Muscle of leg (tissue), 11 donors: ENCODE measurements around the gene AIP. TPM values are rescaled to one million over a fixed set of nuclear protein-coding genes. Genes with fewer than 3 reads are reported as not detected.

Experiments used
- DNase-seq: peaks from one replicate; pipeline ENCODE4 v3.0.0; 2013
- H3K27ac ChIP-seq: one replicate; pipeline ENCODE4 v1.5.1; 2013; ENCODE audit warnings: mild to moderate bottlenecking, low read length, control low read depth
- H3K27me3 ChIP-seq: one replicate; pipeline ENCODE4 v1.6.1; 2013; ENCODE audit warnings: low read length; ENCODE audit not compliant: control insufficient read depth, insufficient read depth
- H3K36me3 ChIP-seq: one replicate; pipeline ENCODE4 v1.6.1; 2013; ENCODE audit warnings: low read length; ENCODE audit not compliant: control insufficient read depth, insufficient read depth
- H3K4me1 ChIP-seq: one replicate; pipeline ENCODE4 v1.6.1; 2013; ENCODE audit warnings: low read length; ENCODE audit not compliant: control insufficient read depth, insufficient read depth
- H3K4me3 ChIP-seq: one replicate; pipeline ENCODE4 v1.5.1; 2013; ENCODE audit warnings: low read length, control low read depth
- H3K9me3 ChIP-seq: replicated peaks from 2 replicates; pipeline ENCODE4 v1.6.1; 2013; ENCODE audit warnings: low read depth, low read length; ENCODE audit not compliant: control insufficient read depth
- WGBS: methylation state at CpG from one replicate; pipeline ENCODE4 v1.1.5; 2013; ENCODE audit warnings: missing lambda C conversion rate; ENCODE audit not compliant: insufficient coverage; 5-methylcytosine and 5-hydroxymethylcytosine counted together
- polyA plus RNA-seq, 8 donors: library from polyadenylated mRNA; unstranded; fragments of 120-200 nt; gene quantifications; one replicate each; pipeline versions ENCODE4 v1.2.1 to v1.2.3, GENCODE V29; 2013; ENCODE audit warnings: inconsistent platforms in 1 of 8, low replicate concordance in 1 of 8; ENCODE audit not compliant: insufficient read length in 8 of 8, insufficient read depth in 1 of 8
- total RNA-seq: library from RNA; stranded (reverse); fragments of 120-200 nt; gene quantifications from one replicate; pipeline ENCODE4 v1.2.4, GENCODE V29; 2013

AIP gene
- total and polyA plus RNA-seq, 9 donors = 41.2 to 60.3 (median 52.8) TPM

DNA sequence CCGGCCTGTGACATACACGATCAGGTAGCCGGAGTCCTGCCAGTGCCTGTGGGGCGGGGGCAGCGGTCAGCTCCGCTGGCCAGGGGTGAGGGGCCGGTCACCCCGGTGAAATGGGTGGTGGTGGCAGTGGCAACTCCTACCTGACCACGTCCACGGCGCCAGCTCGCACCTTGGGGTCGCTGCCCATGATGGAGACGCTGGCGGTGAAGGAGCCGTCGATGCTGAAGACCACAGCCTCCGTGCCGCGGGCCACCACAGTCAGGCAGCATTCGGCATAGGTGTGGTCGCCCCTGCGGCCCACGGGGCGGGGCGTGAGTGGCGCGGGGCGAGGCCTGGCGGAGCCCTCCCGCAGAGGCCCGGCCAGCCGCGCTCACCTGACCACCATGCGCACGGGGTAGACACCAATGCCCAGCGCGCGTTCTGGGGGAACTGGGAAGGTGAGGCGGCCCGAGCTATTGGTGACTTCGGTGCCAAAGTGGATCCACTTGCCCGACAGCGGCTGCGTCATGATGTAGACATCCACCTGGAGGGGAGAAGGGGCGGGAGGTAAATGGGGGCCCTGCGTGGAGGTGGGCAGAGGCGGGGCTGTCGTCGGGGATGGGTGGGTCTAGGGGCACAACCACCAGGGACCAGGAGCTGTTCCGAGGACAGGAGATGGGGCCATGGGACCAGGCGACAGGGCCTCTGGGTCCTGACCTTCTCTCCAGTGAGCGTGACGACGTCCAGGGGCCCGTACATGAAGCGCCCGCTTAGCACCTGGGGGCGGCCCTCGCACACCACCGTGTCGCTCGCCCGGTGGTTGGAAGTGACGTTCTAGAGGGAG, 10.9 kb downstream of the AIP start:
- 92% methylated on average over 62 of the region's 65 CpGs for WGBS
- H3K9me3 ChIP-seq = no peaks in the 10 kb centered on the region
- H3K4me1 ChIP-seq = no peaks in the 10 kb centered on the region
- H3K4me3 ChIP-seq = no peak overlapping the region
- H3K27ac ChIP-seq = no peak overlapping the region
- DNase-seq = no peak
- peaks cover 65% of the 10 kb centered on the region for H3K36me3 ChIP-seq
- H3K27me3 ChIP-seq = no peaks in the 10 kb centered on the region

DNA sequence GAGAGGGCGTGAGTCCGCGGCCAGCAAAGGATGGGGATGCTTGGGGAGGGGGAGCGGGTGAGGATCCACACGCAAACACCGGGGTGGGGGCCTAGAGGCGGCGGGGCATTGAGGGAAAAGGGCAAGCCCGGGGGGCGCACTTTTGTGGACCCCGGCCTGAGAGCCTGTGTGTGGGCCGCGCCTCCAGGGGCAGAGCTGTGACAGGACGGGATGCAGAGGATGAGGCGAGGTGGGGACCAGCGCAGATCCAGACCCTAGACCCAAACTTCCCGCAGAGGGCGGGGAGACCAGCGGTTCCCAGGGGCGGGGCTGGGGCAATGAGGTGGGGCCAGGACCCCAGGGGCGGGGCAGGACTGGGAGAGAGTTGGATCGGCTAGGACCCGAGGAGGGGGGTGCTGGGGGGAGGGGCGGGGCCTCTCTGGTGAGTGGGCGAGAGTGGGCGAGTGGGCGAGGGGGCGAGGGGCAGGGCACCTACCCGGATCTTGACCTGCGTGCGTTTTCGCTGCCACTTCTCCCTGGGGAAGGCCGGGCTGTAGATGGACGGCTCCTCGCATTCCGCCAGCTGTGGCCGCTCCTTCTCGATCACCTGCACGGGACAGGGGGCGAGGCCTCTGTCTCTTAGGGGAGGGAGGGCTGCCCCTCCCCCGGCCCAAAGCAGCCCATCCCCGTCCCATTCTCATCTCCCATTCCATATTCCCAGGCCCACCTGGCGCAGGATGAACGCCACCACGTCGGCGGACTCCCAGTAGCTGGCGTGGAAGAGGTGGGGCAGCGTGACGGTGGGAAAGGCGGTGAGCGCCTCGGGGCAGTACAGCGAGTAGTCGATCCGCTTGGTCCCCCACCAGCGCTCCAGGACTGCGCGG, 11.8 kb downstream of the AIP start:
- DNase-seq = no peak
- WGBS = 89% methylated on average over 41 of the region's 59 CpGs
- Histone ChIP-seq H3K27ac (no peak overlapping the region), H3K4me1 (no peaks in the 10 kb centered on the region), H3K36me3 (peaks cover 57% of the 10 kb centered on the region), H3K27me3 (no peaks in the 10 kb centered on the region), H3K4me3 (no peak overlapping the region), H3K9me3 (no peaks in the 10 kb centered on the region)

DNA sequence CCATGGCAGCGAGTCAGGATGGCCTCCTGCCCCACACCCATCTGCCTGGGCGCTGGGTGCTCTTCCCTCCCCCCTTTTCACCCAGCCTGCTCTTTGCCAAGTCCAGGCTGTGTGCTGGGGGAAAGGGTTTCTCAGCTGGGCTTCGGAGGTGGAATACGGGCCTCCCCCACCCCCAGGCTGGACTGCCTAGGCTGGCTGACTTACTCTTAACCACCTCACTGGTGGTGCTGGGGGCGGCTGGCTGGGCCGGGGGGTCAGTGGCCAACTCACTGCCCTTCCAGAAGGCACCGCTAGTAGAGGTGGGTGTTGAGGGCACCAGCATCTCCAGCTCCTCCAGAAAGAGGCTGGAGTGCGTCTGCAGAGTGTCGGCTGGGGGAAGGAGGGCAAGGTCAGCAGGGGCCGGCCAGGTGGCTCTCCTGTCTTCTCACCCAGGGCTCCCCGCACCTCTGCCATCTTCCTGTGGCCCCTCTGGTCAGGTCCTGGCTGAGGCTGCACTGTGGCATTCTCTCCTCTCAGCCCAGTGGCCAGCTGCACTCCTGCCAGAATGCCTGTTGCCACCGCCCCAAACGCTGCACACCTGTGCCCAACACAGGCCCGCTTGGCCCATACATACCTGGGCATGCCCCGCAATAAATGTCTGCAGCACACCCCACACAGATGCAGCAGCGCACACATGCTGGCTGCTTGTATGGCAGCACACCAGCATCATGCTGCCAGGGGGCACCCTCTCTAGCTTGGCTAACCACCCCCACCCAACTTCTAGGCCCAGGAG, 12.6 kb downstream of the AIP start:
- 89% methylated on average over 11 of the region's 16 CpGs for WGBS
- Histone ChIP-seq H3K9me3 (no peaks in the 10 kb centered on the region), H3K27me3 (no peaks in the 10 kb centered on the region), H3K27ac (no peak overlapping the region), H3K4me1 (no peaks in the 10 kb centered on the region), H3K36me3 (peaks cover 49% of the 10 kb centered on the region), H3K4me3 (no peak overlapping the region)
- DNase-seq = no peak

DNA sequence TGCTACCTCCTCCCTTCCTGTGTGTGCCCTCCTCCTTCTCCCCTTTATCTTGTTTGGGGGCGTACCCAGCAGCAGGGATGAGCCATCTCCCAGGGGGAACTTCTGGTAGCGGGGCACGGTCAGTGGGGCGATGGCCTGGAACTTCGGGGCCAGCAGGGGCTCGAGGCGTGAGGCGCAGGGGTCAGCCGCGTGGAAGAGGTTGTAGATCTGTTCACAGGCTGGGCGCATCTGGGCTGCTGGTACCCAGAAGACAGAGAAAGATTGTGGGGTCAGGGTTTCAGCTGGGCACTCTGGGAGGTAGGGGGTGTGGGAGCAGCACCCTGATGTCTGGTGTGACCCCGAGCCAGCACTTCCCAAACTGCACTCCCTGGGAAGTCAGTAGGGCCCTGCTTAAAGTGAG, 13.3 kb downstream of the AIP start:
- Histone ChIP-seq H3K27ac (no peak overlapping the region), H3K4me3 (no peak overlapping the region)

DNA sequence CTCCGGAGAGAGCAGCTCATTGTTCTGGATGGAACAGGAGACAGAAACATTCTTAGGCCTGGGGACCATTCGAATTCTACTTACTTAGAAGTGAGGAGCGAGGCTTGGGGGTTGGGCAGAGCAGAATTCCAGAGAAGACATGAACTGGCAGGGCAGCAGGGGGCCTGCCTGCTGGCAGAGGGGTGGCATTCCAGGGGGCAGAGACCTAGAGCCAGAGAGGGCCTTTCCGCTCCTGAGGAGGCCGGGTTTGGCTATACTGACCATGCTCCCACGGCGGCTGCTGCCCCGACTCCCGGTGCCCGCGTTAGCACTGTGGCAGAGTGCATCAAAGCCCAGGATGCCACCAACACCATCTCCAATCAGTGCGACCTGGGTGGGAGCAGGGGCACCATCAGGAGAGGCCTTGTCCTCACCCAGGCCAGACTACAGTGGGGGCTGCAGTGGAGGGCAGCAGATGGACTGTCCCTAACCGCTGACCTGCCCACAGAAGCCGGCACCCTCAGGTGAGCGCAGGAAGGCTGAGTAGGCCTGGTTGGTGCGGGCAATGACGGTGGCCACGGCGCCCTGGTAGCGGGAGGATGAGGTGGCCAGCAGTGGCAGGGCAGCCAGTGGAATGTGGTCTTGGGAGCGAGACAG, 14.9 kb downstream of the AIP start:
- Histone ChIP-seq H3K9me3 (no peaks in the 10 kb centered on the region), H3K36me3 (peaks cover 33% of the 10 kb centered on the region), H3K4me3 (no peak overlapping the region), H3K27me3 (peaks cover 5% of the 10 kb centered on the region), H3K27ac (no peak overlapping the region), H3K4me1 (no peaks in the 10 kb centered on the region)
- 89% methylated on average over 19 of the region's 21 CpGs for WGBS
- no peak for DNase-seq

More for the DNA sequence above, 13.3 kb downstream of the AIP start:
- Histone ChIP-seq H3K36me3 (peaks cover 44% of the 10 kb centered on the region), H3K9me3 (no peaks in the 10 kb centered on the region), H3K27me3 (no peaks in the 10 kb centered on the region), H3K4me1 (no peaks in the 10 kb centered on the region)
- DNase-seq = no peak
- WGBS = 88% methylated on average over 11 of the region's 12 CpGs

DNA sequence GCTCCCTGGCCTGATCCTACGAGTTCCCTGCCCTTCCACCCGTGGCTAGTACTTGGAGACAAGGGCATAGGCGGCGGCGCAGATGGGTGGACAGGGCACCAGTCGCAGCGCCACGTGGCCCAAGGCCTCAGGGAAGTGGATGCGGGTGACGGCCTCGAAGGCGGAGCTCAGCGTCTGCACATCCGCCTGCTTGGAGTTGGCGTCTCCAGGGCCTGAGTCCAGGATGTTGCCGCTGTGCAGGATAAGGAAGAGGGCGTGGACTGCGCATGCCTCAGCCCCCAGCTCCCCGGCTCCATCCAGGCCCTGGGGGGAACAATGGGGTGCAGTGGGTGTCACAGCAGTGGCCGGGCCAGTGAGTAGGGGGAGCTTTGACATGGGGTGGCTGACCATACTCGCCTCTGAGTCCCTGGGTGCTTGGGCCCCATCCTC, 15.7 kb downstream of the AIP start:
- Histone ChIP-seq H3K27ac (no peak overlapping the region), H3K36me3 (peaks cover 30% of the 10 kb centered on the region), H3K9me3 (no peaks in the 10 kb centered on the region), H3K27me3 (peaks cover 12% of the 10 kb centered on the region), H3K4me3 (no peak overlapping the region), H3K4me1 (peaks cover 4% of the 10 kb centered on the region)
- DNase-seq = no peak
- WGBS = 90% methylated on average over 20 of the region's 21 CpGs

DNA sequence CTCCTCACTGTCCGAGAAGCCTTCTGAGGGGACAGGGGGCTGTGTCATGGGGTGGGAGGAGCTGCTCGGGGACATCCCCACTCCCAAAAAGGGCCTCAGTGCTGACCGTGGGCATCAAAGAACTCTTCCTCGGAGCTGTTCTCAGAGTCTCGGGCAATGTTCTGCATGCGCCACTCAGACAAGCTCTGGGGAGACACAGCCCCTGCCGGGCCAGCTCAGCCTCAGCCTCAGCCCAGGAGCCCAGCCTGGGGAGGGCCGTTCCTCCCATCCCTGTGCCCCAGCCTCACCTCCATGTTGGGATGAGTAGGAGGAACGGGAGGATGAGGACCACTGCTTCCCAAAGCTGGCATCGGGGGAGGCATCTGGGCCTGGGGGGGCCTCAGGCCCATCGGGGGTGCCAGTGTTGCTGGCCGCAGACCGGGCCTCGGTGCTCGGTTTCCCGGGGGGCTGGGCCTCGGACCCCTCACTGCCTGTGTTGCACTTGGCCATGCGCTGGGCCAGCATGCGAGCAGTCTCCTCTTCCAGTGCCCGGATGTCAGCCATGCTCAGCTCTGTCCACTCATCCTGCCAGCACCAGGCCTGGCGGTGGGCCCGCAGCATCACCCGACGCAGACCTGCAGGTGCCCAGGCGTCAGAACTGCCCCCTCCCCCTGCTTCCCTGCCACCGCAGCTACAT, 17.1 kb downstream of the AIP start:
- peaks cover 23% of the 10 kb centered on the region for H3K36me3 ChIP-seq
- no peak overlapping the region for H3K4me3 ChIP-seq
- peaks cover 15% of the 10 kb centered on the region for H3K4me1 ChIP-seq
- H3K27ac ChIP-seq = no peak overlapping the region
- 96% methylated on average over 18 of the region's 26 CpGs for WGBS
- H3K9me3 ChIP-seq = no peaks in the 10 kb centered on the region
- H3K27me3 ChIP-seq = peaks cover 24% of the 10 kb centered on the region
- DNase-seq = no peak

DNA sequence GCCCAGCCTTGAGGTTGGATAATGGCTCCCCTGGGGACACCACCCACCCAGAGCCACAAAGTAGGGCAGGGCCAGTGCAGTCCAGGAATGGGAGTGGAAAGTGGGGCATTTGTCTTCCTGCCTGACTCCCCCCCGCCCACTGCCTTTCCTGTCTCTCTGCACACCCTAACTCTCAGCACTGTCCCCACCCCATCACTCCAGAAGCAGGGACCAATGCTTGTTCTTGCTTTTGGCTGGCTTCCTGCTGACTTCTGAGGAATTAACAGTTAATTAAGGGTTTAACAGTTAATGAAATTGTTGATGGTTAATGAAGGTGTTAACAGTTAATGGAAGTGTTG, 17.6 kb downstream of the AIP start:
- Histone ChIP-seq H3K27me3 (peaks cover 24% of the 10 kb centered on the region), H3K27ac (no peak overlapping the region), H3K9me3 (no peaks in the 10 kb centered on the region), H3K4me1 (peaks cover 17% of the 10 kb centered on the region), H3K36me3 (peaks cover 18% of the 10 kb centered on the region), H3K4me3 (no peak overlapping the region)
- DNase-seq = no peak
- 100% methylated on average over 1 of the region's 1 CpG for WGBS
